GM12865 (cell line): Measurements from ENCODE around the gene PPP3CA.

Source experiments
- DNase-seq: peaks from one replicate; pipeline ENCODE4 v3.0.0; 2010; ENCODE audit warnings: low read depth
- H3K4me3 ChIP-seq: 2 replicates; pipeline ENCODE4 v1.5.1; 2011; ENCODE audit warnings: mild to moderate bottlenecking, low read depth, low read length, control low read depth
- TF ChIP-seq, protein P1 (sequence below): IDR thresholded peaks from 2 replicates; pipeline ENCODE4 v1.5.1; 2011; ENCODE audit warnings: low read length, control low read depth, low read depth, inconsistent platforms; ENCODE audit not compliant: insufficient read depth; ENCODE audit errors: missing control alignments

Gene PPP3CA

DNA sequence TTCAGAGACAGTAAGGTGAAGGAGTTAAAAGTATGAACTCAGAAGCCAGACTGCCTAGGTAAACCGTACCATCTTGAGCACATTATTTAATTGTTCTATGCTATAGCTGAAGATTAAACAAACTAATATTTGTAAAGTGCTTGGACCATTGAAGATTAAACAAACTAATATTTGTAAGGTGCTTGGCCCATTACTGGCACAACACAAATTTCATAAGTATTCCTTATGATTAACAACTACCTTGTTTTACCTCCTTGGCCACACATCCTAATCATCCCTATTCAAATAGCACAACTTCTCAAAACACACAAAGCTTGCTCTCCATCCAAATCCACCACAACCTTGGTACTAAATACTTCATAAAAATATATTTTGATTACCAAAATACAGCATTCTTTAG lies 137.0 kb downstream of the PPP3CA start:
- no peak for DNase-seq
- no peak overlapping the region for H3K4me3 ChIP-seq
- TF ChIP-seq, protein P1, sequence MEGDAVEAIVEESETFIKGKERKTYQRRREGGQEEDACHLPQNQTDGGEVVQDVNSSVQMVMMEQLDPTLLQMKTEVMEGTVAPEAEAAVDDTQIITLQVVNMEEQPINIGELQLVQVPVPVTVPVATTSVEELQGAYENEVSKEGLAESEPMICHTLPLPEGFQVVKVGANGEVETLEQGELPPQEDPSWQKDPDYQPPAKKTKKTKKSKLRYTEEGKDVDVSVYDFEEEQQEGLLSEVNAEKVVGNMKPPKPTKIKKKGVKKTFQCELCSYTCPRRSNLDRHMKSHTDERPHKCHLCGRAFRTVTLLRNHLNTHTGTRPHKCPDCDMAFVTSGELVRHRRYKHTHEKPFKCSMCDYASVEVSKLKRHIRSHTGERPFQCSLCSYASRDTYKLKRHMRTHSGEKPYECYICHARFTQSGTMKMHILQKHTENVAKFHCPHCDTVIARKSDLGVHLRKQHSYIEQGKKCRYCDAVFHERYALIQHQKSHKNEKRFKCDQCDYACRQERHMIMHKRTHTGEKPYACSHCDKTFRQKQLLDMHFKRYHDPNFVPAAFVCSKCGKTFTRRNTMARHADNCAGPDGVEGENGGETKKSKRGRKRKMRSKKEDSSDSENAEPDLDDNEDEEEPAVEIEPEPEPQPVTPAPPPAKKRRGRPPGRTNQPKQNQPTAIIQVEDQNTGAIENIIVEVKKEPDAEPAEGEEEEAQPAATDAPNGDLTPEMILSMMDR: no peak

- TF ChIP-seq, protein P1: no peak
- no peak for DNase-seq
- no peak overlapping the region for H3K4me3 ChIP-seq
Observed at GRCh38 chr4:101208171-101208570, 139.2 kb downstream of the PPP3CA start.

GRCh38 chr4:101205916-101206315 lies 141.4 kb downstream of the PPP3CA start:
- peak; percentile 58 for DNase-seq
- H3K4me3 ChIP-seq: no peak overlapping the region
- TF ChIP-seq, protein P1: no peak

- TF ChIP-seq, protein P1: no peak
- DNase-seq: no peak
- H3K4me3 ChIP-seq: no peak overlapping the region
Observed at GRCh38 chr4:101201421-101201820, 145.9 kb downstream of the PPP3CA start.

DNA sequence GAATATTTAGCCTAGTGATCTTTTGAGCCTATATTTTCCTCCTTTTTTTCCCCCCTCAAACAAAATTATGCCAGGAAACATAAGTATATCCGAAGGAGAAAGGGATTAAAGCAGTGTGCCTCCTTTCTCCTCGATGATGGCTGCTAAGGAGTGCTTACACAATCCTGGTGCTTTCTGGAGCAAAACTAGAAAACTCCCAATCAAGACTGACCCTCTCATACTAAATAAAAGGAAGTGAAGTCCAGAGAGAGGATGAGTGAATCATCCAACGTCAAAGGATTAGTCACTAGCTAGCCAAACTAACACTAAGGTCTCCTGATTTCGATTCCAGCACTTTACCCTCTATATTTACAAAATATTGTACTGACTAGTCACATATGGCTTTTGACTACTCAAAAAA lies 146.8 kb downstream of the PPP3CA start:
- TF ChIP-seq, protein P1: no peak
- DNase-seq: no peak
- no peak overlapping the region for H3K4me3 ChIP-seq

GRCh38 chr4:101199507-101200285 lies 147.6 kb downstream of the PPP3CA start:
- DNase-seq: no peak
- TF ChIP-seq, protein P1: no peak

More at GRCh38 chr4:101199507-101200285, 147.6 kb downstream of the PPP3CA start:
- H3K4me3 ChIP-seq: no peak overlapping the region
